Measurements from ENCODE around the gene TMEM80.

DNA sequence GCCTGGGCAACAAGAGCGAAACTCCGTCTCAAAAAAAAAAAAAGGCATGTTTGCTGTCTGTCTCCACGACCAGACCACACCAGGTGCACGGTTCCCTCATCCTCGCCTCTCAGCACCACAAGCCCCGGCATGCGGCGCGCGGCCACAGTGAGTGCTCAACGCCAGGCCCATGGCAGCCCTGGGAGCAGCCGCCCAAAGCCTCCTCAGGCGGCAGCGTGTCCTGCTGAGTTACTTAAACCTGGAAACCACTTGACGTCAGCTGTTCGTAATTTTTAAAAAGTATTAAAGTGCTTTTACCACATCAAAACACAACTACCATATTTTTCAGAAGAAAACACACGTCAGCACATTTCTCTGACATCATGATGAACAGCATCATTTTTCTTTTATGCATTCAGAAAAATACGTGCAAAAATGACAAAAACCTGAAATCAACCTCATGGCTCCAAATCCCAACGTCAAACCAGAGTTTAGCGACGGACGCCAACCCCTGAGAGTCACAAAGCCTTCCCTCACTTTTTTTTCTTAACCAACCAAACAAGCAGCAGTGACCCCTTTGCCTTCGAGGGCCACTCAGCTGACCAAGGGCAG, 2.7 kb upstream of the TMEM80 start:
- TF ChIP-seq, protein P1, sequence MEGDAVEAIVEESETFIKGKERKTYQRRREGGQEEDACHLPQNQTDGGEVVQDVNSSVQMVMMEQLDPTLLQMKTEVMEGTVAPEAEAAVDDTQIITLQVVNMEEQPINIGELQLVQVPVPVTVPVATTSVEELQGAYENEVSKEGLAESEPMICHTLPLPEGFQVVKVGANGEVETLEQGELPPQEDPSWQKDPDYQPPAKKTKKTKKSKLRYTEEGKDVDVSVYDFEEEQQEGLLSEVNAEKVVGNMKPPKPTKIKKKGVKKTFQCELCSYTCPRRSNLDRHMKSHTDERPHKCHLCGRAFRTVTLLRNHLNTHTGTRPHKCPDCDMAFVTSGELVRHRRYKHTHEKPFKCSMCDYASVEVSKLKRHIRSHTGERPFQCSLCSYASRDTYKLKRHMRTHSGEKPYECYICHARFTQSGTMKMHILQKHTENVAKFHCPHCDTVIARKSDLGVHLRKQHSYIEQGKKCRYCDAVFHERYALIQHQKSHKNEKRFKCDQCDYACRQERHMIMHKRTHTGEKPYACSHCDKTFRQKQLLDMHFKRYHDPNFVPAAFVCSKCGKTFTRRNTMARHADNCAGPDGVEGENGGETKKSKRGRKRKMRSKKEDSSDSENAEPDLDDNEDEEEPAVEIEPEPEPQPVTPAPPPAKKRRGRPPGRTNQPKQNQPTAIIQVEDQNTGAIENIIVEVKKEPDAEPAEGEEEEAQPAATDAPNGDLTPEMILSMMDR (IDR thresholded peaks at IDR 0.05; ENCODE audit: extremely low read depth in 1 of 2, insufficient read depth in 1 of 2, low read depth in 1 of 2, low read length in 2 of 2), result no peak
- no peak for TF ChIP-seq POLR2AphosphoS5 (IDR thresholded peaks at IDR 0.05; ENCODE audit: insufficient read depth, low read depth, low read length)
- TF ChIP-seq POLR2A (IDR thresholded peaks at IDR 0.05; ENCODE audit: low read depth, low read length), result no peak
- TF ChIP-seq, protein P2, sequence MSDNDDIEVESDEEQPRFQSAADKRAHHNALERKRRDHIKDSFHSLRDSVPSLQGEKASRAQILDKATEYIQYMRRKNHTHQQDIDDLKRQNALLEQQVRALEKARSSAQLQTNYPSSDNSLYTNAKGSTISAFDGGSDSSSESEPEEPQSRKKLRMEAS (IDR thresholded peaks at IDR 0.05; ENCODE audit: insufficient read depth, insufficient read length), result no peak

Measured in endothelial cell of umbilical vein (primary cell).